Osteocyte (in vitro differentiated cells): ENCODE measurements around the gene TOR1A. TPM values are rescaled to one million over a fixed set of nuclear protein-coding genes. Genes with fewer than 3 reads are reported as not detected.
A peak's percentile ranks its signal among the peaks of the same experiment; 100 is the strongest.

ENCODE experiments used
- DNase-seq: peaks from one replicate; pipeline ENCODE4 v3.0.0; 2021; ENCODE audit warnings: mixed read lengths; ENCODE audit not compliant: unreplicated experiment; ENCODE audit errors: extremely low spot score
- H3K27ac Mint-ChIP-seq: one replicate; pipeline ENCODE4 v1.8.0; 2021; ENCODE audit warnings: mild to moderate bottlenecking, mixed read lengths; ENCODE audit not compliant: unreplicated experiment
- H3K27me3 Mint-ChIP-seq: one replicate; pipeline ENCODE4 v1.8.0; 2021; ENCODE audit warnings: mixed read lengths; ENCODE audit not compliant: unreplicated experiment
- H3K36me3 Mint-ChIP-seq: one replicate; pipeline ENCODE4 v1.8.0; 2021; ENCODE audit warnings: mixed read lengths; ENCODE audit not compliant: unreplicated experiment
- H3K4me1 Mint-ChIP-seq: one replicate; pipeline ENCODE4 v1.8.0; 2021; ENCODE audit warnings: mixed read lengths; ENCODE audit not compliant: unreplicated experiment
- H3K4me3 Mint-ChIP-seq: one replicate; pipeline ENCODE4 v1.8.0; 2021; ENCODE audit warnings: mild to moderate bottlenecking, moderate library complexity, mixed read lengths; ENCODE audit not compliant: unreplicated experiment
- H3K9me3 Mint-ChIP-seq: one replicate; pipeline ENCODE4 v1.8.0; 2021; ENCODE audit warnings: mixed read lengths; ENCODE audit not compliant: unreplicated experiment
- CTCF ChIP-seq: fragments of 200-600 bp; sonication (generic); IDR thresholded peaks from 2 replicates; pipeline ENCODE4 v1.5.0; 2021; ENCODE audit warnings: antibody characterized with exemption, mild to moderate bottlenecking, moderate library complexity
- total RNA-seq: library from RNA; stranded (reverse); gene quantifications from 2 replicates; pipeline ENCODE4 v1.2.1, GENCODE V29; 2021

Gene TOR1A
- total RNA-seq, 1 donor from 2014 or later: 46.1 TPM

- Mint-ChIP-seq H3K27ac (no peak overlapping the region), H3K9me3 (no peaks in the 10 kb centered on the region), H3K27me3 (no peaks in the 10 kb centered on the region), H3K36me3 (peaks cover 32% of the 10 kb centered on the region), H3K4me3 (no peak overlapping the region), H3K4me1 (peaks cover 6% of the 10 kb centered on the region)
- TF ChIP-seq CTCF: no peak
- no peak for DNase-seq
Measured at GRCh38 chr9:129828969-129829368, 5.0 kb upstream of the TOR1A start.

- no peak for DNase-seq
- no peak overlapping the region for H3K27ac Mint-ChIP-seq
- no peak overlapping the region for H3K4me3 Mint-ChIP-seq
- peaks cover 30% of the 10 kb centered on the region for H3K36me3 Mint-ChIP-seq
- H3K27me3 Mint-ChIP-seq: no peaks in the 10 kb centered on the region
- peaks cover 1% of the 10 kb centered on the region for H3K4me1 Mint-ChIP-seq
- no peaks in the 10 kb centered on the region for H3K9me3 Mint-ChIP-seq
- TF ChIP-seq CTCF: no peak
Measured at GRCh38 chr9:129828051-129828450, 4.1 kb upstream of the TOR1A start.

GRCh38 chr9:129826759-129827158, 2.8 kb upstream of the TOR1A start:
- H3K4me1 Mint-ChIP-seq: peaks cover 9% of the 10 kb centered on the region
- no peak for TF ChIP-seq CTCF
- no peaks in the 10 kb centered on the region for H3K27me3 Mint-ChIP-seq
- DNase-seq: no peak
- H3K27ac Mint-ChIP-seq: no peak overlapping the region
- no peak overlapping the region for H3K4me3 Mint-ChIP-seq
- H3K36me3 Mint-ChIP-seq: peaks cover 35% of the 10 kb centered on the region
- H3K9me3 Mint-ChIP-seq: no peaks in the 10 kb centered on the region

- Mint-ChIP-seq H3K4me3 (no peak overlapping the region), H3K36me3 (peaks cover 32% of the 10 kb centered on the region), H3K4me1 (peaks cover 9% of the 10 kb centered on the region), H3K9me3 (no peaks in the 10 kb centered on the region), H3K27me3 (no peaks in the 10 kb centered on the region), H3K27ac (no peak overlapping the region)
- no peak for TF ChIP-seq CTCF
- no peak for DNase-seq
Measured at GRCh38 chr9:129826344-129826743, 2.4 kb upstream of the TOR1A start.

- Mint-ChIP-seq H3K27ac (peak overlapping the region; percentile 44), H3K36me3 (peaks cover 25% of the 10 kb centered on the region), H3K4me1 (peaks cover 9% of the 10 kb centered on the region), H3K4me3 (peak overlapping the region; percentile 79), H3K27me3 (no peaks in the 10 kb centered on the region), H3K9me3 (no peaks in the 10 kb centered on the region)
- TF ChIP-seq CTCF: no peak
- no peak for DNase-seq
Measured at GRCh38 chr9:129823542-129823934, 398 bp downstream of the TOR1A start.
